ENCODE measurements around the gene POPDC3.

DNA sequence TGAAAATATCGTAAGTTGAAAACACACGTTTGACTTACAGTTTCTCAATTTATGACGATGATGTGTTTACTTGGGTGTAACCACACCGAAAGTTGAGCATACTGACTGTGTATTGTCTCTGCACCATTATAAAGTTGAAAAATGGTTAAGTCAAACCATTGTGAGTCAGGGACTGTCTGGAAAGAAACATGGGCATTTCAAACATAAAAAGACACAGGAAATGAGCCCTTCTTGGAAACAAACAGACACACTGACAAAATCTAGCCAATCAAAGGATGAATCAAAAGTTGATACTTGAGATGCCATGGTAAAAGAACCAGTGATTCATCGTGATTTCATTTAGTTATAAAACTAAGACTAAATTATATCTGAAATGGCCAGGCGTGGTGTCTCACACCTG lies 5.3 kb downstream of the POPDC3 start:
- TF ChIP-seq CEBPB (IDR thresholded peaks at IDR 0.05; ENCODE audit: low read depth, low read length) (peak; percentile 36; the same call in 1 of the 2 replicates), NFE2L2 (IDR thresholded peaks at IDR 0.05; ENCODE audit: low read depth, low read length) (no peak), POLR2A (IDR thresholded peaks at IDR 0.05; ENCODE audit: low read depth, low read length) (no peak), SMC3 (IDR thresholded peaks at IDR 0.05; ENCODE audit: low read depth, low read length) (no peak), MAZ (IDR thresholded peaks at IDR 0.05; ENCODE audit: borderline replicate concordance, low read depth, low read length) (no peak), MAFK (IDR thresholded peaks at IDR 0.05; ENCODE audit: low read depth, low read length) (no peak), BHLHE40 (IDR thresholded peaks at IDR 0.05; ENCODE audit: low read depth, low read length) (no peak), RAD21 (IDR thresholded peaks at IDR 0.05; ENCODE audit: low read length) (no peak)
- TF ChIP-seq, protein P1, sequence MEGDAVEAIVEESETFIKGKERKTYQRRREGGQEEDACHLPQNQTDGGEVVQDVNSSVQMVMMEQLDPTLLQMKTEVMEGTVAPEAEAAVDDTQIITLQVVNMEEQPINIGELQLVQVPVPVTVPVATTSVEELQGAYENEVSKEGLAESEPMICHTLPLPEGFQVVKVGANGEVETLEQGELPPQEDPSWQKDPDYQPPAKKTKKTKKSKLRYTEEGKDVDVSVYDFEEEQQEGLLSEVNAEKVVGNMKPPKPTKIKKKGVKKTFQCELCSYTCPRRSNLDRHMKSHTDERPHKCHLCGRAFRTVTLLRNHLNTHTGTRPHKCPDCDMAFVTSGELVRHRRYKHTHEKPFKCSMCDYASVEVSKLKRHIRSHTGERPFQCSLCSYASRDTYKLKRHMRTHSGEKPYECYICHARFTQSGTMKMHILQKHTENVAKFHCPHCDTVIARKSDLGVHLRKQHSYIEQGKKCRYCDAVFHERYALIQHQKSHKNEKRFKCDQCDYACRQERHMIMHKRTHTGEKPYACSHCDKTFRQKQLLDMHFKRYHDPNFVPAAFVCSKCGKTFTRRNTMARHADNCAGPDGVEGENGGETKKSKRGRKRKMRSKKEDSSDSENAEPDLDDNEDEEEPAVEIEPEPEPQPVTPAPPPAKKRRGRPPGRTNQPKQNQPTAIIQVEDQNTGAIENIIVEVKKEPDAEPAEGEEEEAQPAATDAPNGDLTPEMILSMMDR (conservative IDR thresholded peaks at IDR 0.05; ENCODE audit: low read depth, low read length) = no peak
- TF ChIP-seq, protein P2, sequence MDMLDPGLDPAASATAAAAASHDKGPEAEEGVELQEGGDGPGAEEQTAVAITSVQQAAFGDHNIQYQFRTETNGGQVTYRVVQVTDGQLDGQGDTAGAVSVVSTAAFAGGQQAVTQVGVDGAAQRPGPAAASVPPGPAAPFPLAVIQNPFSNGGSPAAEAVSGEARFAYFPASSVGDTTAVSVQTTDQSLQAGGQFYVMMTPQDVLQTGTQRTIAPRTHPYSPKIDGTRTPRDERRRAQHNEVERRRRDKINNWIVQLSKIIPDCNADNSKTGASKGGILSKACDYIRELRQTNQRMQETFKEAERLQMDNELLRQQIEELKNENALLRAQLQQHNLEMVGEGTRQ (IDR thresholded peaks at IDR 0.05; ENCODE audit: low read depth, low read length) = no peak

Data from IMR-90 (cell line).